Hepatocyte (in vitro differentiated cells): ENCODE data around the gene C4orf51.

Experiments
- CTCF ChIP-seq: fragments of 200-600 bp; sonication (generic); IDR thresholded peaks from 2 replicates; pipeline ENCODE4 v1.5.1; 2016; ENCODE audit warnings: antibody characterized with exemption, mild to moderate bottlenecking; ENCODE audit not compliant: poor library complexity
- EZH2 ChIP-seq: fragments of 200-600 bp; sonication (generic); IDR thresholded peaks from 2 replicates; pipeline ENCODE4 v1.6.1; 2016; ENCODE audit warnings: antibody characterized with exemption, mild to moderate bottlenecking, borderline replicate concordance
- EZH2phosphoT487 ChIP-seq: fragments of 200-600 bp; sonication (generic); IDR thresholded peaks from one replicate; pipeline ENCODE4 v1.6.1; 2018; ENCODE audit warnings: antibody characterized with exemption, mild to moderate bottlenecking, low read depth, moderate library complexity; ENCODE audit not compliant: unreplicated experiment, severe bottlenecking

- no peak for TF ChIP-seq CTCF
- no peak for TF ChIP-seq EZH2
- no peak for TF ChIP-seq EZH2phosphoT487
Observed at GRCh38 chr4:145723336-145723735, 43.4 kb downstream of the C4orf51 start.
